ENCODE measurements around the gene PTOV1. TPM values are rescaled to one million over a fixed set of nuclear protein-coding genes. Genes with fewer than 3 reads are reported as not detected.

PTOV1 gene
- total and polyA plus RNA-seq, 2 of the 13 experiments (the other 11 are each of a cell fraction or from before 2014, with no cell fraction given) = 63.5 to 68.5 TPM

- no peak for TF ChIP-seq FUBP1 (CRISPR knock-in tag; IDR thresholded peaks at IDR 0.05; ENCODE audit: borderline replicate concordance)
- TF ChIP-seq, protein P1, sequence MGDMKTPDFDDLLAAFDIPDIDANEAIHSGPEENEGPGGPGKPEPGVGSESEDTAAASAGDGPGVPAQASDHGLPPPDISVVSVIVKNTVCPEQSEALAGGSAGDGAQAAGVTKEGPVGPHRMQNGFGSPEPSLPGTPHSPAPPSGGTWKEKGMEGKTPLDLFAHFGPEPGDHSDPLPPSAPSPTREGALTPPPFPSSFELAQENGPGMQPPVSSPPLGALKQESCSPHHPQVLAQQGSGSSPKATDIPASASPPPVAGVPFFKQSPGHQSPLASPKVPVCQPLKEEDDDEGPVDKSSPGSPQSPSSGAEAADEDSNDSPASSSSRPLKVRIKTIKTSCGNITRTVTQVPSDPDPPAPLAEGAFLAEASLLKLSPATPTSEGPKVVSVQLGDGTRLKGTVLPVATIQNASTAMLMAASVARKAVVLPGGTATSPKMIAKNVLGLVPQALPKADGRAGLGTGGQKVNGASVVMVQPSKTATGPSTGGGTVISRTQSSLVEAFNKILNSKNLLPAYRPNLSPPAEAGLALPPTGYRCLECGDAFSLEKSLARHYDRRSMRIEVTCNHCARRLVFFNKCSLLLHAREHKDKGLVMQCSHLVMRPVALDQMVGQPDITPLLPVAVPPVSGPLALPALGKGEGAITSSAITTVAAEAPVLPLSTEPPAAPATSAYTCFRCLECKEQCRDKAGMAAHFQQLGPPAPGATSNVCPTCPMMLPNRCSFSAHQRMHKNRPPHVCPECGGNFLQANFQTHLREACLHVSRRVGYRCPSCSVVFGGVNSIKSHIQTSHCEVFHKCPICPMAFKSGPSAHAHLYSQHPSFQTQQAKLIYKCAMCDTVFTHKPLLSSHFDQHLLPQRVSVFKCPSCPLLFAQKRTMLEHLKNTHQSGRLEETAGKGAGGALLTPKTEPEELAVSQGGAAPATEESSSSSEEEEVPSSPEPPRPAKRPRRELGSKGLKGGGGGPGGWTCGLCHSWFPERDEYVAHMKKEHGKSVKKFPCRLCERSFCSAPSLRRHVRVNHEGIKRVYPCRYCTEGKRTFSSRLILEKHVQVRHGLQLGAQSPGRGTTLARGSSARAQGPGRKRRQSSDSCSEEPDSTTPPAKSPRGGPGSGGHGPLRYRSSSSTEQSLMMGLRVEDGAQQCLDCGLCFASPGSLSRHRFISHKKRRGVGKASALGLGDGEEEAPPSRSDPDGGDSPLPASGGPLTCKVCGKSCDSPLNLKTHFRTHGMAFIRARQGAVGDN (CRISPR knock-in tag; IDR thresholded peaks at IDR 0.05) = no peak
- no peak for TF ChIP-seq HDAC6 (IDR thresholded peaks at IDR 0.05; ENCODE audit: low read depth, low read length)
- peak; percentile 86 for TF ChIP-seq ZBTB7B (CRISPR knock-in tag; IDR thresholded peaks at IDR 0.05)
- TF ChIP-seq ZNF431 (CRISPR knock-in tag; IDR thresholded peaks at IDR 0.05; ENCODE audit: borderline replicate concordance, low read depth) = no peak
- no peak for TF ChIP-seq NCOA1 (CRISPR knock-in tag; IDR thresholded peaks at IDR 0.05)
- peak; percentile 45 for TF ChIP-seq POLR2AphosphoS5 (IDR thresholded peaks at IDR 0.05; ENCODE audit: low read depth, low read length)
- TF ChIP-seq ZNF441 (CRISPR knock-in tag; IDR thresholded peaks at IDR 0.05; ENCODE audit: borderline replicate concordance) = 0 out of 2 replicates have a peak, but pooled peaks have one; percentile 28
- TF ChIP-seq, protein P2, sequence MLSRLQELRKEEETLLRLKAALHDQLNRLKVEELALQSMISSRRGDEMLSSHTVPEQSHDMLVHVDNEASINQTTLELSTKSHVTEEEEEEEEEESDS (CRISPR knock-in tag; IDR thresholded peaks at IDR 0.05; ENCODE audit: borderline replicate concordance) = no peak
- TF ChIP-seq ZNF503 (CRISPR knock-in tag; IDR thresholded peaks at IDR 0.05) = no peak
- peak; percentile 62; the same call in 1 of the 2 replicates for TF ChIP-seq ZBTB7A (CRISPR knock-in tag; IDR thresholded peaks at IDR 0.05)
- no peak for TF ChIP-seq ZNF704 (CRISPR knock-in tag; IDR thresholded peaks at IDR 0.05; ENCODE audit: borderline replicate concordance)
- no peak for TF ChIP-seq ZNF549 (CRISPR knock-in tag; IDR thresholded peaks at IDR 0.05)
- TF ChIP-seq ZNF138 (CRISPR knock-in tag; IDR thresholded peaks at IDR 0.05; ENCODE audit: low read depth) = no peak
- TF ChIP-seq CERS6 (CRISPR knock-in tag; IDR thresholded peaks at IDR 0.05) = no peak
- TF ChIP-seq JDP2 (CRISPR knock-in tag; IDR thresholded peaks at IDR 0.05; ENCODE audit: borderline replicate concordance) = no peak
- no peak for TF ChIP-seq PAF1 (CRISPR knock-in tag; IDR thresholded peaks at IDR 0.05)
- TF ChIP-seq SMARCE1 (IDR thresholded peaks at IDR 0.05; ENCODE audit: borderline replicate concordance) = no peak
- no peak for TF ChIP-seq REPIN1 (CRISPR knock-in tag; IDR thresholded peaks at IDR 0.05; ENCODE audit: borderline replicate concordance, low read depth)
- no peak; the same call in 1 of the 2 replicates for TF ChIP-seq MXD4 (CRISPR knock-in tag; IDR thresholded peaks at IDR 0.05)
Observed at GRCh38 chr19:49875857-49876421, 25.0 kb downstream of the PTOV1 start (continued).

All from HepG2 (cell line).